GM12878 (cell line): ENCODE data around the gene RUNX3. TPM values are rescaled to one million over a fixed set of nuclear protein-coding genes. Genes with fewer than 3 reads are reported as not detected.

ENCODE experiments used
- ASH2L ChIP-seq: fragments of 300-600, 200-600 bp; sonication (generic); IDR thresholded peaks from 2 replicates; pipeline ENCODE4 v1.6.1; 2017; ENCODE audit warnings: low read depth, mild to moderate bottlenecking, borderline replicate concordance
- CBX3 ChIP-seq: fragments of 200-600 bp; sonication (generic); IDR thresholded peaks from 2 replicates; pipeline ENCODE4 v1.6.1; 2016; ENCODE audit warnings: low read depth, borderline replicate concordance
- CHD4 ChIP-seq: fragments of 200-600 bp; sonication (generic); IDR thresholded peaks from 2 replicates; pipeline ENCODE4 v1.6.1; 2016; ENCODE audit warnings: mild to moderate bottlenecking
- GATAD2B ChIP-seq: fragments of 450-650 bp; conservative IDR thresholded peaks from 2 replicates; pipeline ENCODE4 v1.6.1; 2017; ENCODE audit warnings: low read depth, mild to moderate bottlenecking, moderate library complexity
- HDAC6 ChIP-seq: fragments of 200-600 bp; sonication (generic); IDR thresholded peaks from one replicate; pipeline ENCODE4 v1.8.0; 2017; ENCODE audit warnings: antibody characterized with exemption; ENCODE audit not compliant: unreplicated experiment
- IKZF1 ChIP-seq: fragments of 450-650 bp; conservative IDR thresholded peaks from 2 replicates; pipeline ENCODE4 v1.6.1; 2017; ENCODE audit warnings: antibody characterized with exemption, mild to moderate bottlenecking
- MEF2B ChIP-seq: fragments of 450-650 bp; IDR thresholded peaks from 2 replicates; pipeline ENCODE4 v1.6.1; 2018; ENCODE audit warnings: mild to moderate bottlenecking, moderate library complexity; ENCODE audit not compliant: partially characterized antibody, poor library complexity, severe bottlenecking
- MTA3 ChIP-seq: IDR thresholded peaks from 2 replicates; pipeline ENCODE4 v1.6.1; 2012; ENCODE audit warnings: low read length, inconsistent platforms, borderline replicate concordance
- PML ChIP-seq: IDR thresholded peaks from 2 replicates; pipeline ENCODE4 v1.6.1; 2012; ENCODE audit warnings: low read length, inconsistent platforms
- POLR2AphosphoS2 ChIP-seq: IDR thresholded peaks from 2 replicates; pipeline ENCODE4 v1.6.1; 2011; ENCODE audit warnings: low read depth, mild to moderate bottlenecking, low read length, improper control_type of control experiment, moderate library complexity
- POLR2AphosphoS5 ChIP-seq: IDR thresholded peaks from 2 replicates; pipeline ENCODE4 v1.6.1; 2011; ENCODE audit warnings: mild to moderate bottlenecking, low read length, inconsistent platforms
- RCOR1 ChIP-seq: conservative IDR thresholded peaks from 2 replicates; pipeline ENCODE4 v1.6.1; 2012; ENCODE audit warnings: low read depth, low read length, improper control_type of control experiment
- SMAD1 ChIP-seq: fragments of 450-650 bp; IDR thresholded peaks from 2 replicates; pipeline ENCODE4 v1.6.1; 2018; ENCODE audit warnings: mild to moderate bottlenecking, low read depth; ENCODE audit not compliant: partially characterized antibody
- SMAD5 ChIP-seq: IDR thresholded peaks from 2 replicates; pipeline ENCODE4 v1.6.1; 2016; ENCODE audit warnings: antibody characterized with exemption, low read depth
- SMARCA5 ChIP-seq: fragments of 450-650 bp; IDR thresholded peaks from 2 replicates; pipeline ENCODE4 v1.6.1; 2017; ENCODE audit warnings: mild to moderate bottlenecking
- SREBF2 ChIP-seq: IDR thresholded peaks from 2 replicates; pipeline ENCODE4 v1.6.1; 2012; ENCODE audit warnings: mild to moderate bottlenecking, low read length
- WRNIP1 ChIP-seq: IDR thresholded peaks from 2 replicates; pipeline ENCODE4 v1.6.1; 2011; ENCODE audit warnings: low read depth, low read length, improper control_type of control experiment, borderline replicate concordance
- ZBTB33 ChIP-seq: fragments of 450-650 bp; IDR thresholded peaks from 2 replicates; pipeline ENCODE4 v1.6.1; 2017; ENCODE audit warnings: mild to moderate bottlenecking
- ZNF24 ChIP-seq: fragments of 450-650 bp; IDR thresholded peaks from 2 replicates; pipeline ENCODE4 v1.6.1; 2017; ENCODE audit warnings: antibody characterized with exemption, mild to moderate bottlenecking
- ZZZ3 ChIP-seq: IDR thresholded peaks from 2 replicates; pipeline ENCODE4 v1.6.1; 2011; ENCODE audit warnings: low read depth; ENCODE audit not compliant: control insufficient read depth, insufficient read length
- polyA plus RNA-seq, 11 experiments: library from polyadenylated mRNA; depleted of rRNA in 4 of 11; unstranded in 6 of 11; stranded (reverse) in 5 of 11; fragments of >200 nt; fragmentation: Nextera tagmentation in 4 of 11; fragmentation: Illumina TruSeq in 1 of 11; extraction: Ambion mirVana in 4 of 11; extraction: Trizol in 1 of 11; gene quantifications; 1 replicate in 1 of 11; 2 replicates in 10 of 11; pipeline versions ENCODE4 v1.2.1 to v1.2.3, GENCODE V29; 2011 to 2016; ENCODE audit warnings: inconsistent platforms in 2 of 11, missing spikeins in 2 of 11, low read depth in 1 of 11
- total RNA-seq, 4 experiments: library from RNA; depleted of rRNA in 3 of 4; stranded (reverse); fragments of >200 nt in 3 of 4; fragmentation: Illumina TruSeq in 1 of 4; extraction: Trizol in 1 of 4; gene quantifications; 2 replicates each; pipeline versions ENCODE4 v1.2.1 to v1.2.3, GENCODE V29; 2013 to 2021
- TF ChIP-seq, protein P1 (sequence below): fragments of 450-650 bp; formaldehyde crosslinking; IDR thresholded peaks from 2 replicates; pipeline ENCODE4 v1.4.0; 2022; ENCODE audit warnings: mild to moderate bottlenecking, moderate library complexity
- TF ChIP-seq, protein P2 (sequence below): fragments of 450-650 bp; formaldehyde crosslinking; IDR thresholded peaks from 2 replicates; pipeline ENCODE4 v1.4.0; 2020; ENCODE audit warnings: mild to moderate bottlenecking, moderate library complexity

RUNX3 gene
- total and polyA plus RNA-seq, 10 of the 15 experiments (the other 5 are each of a cell fraction or from before 2014, with no cell fraction given), result 19.0 to 151 (median 31.4) TPM

DNA sequence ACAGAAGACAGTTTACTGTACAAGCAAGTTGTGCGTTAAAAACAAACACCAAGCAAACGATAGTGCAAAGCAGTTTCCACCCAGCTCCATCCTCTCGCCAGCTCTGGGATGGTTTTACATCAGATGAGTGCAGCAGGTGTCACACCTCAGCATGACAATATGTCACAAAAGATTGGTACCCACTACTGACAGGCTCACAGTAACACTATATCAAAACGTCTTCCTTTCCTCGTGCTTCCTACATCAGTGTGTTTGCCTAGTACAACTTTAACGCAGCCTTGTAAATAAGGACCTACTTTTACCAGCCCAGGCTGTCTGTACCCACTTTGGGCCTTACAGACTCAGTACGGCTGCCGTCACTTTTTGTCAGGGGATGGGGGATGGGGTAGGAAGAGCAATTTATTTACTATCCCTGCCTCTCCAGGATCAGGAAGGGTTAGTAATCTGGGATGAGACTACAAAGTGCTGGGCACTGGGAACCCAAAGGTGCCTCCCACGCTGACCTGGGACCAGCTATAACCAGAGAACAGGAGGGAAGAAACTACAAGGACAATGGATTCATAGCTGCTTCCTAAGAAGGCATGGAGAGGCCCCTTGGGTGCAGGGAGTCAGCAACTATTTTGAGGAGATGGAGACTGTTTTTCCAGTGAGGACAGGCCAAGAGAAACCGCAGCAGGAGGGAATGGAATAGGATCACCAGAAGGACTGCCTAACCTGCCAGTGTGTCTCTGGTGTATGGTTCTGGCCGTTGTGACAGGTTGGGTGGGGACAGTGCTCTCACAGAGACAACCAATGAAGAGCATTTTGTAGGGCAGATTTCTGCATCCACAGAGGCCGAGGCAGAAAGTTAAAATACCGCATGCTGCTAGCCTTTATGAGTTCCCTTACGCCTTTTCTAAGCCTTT is 30.2 kb downstream of the RUNX3 start (continued):
- TF ChIP-seq, protein P1, sequence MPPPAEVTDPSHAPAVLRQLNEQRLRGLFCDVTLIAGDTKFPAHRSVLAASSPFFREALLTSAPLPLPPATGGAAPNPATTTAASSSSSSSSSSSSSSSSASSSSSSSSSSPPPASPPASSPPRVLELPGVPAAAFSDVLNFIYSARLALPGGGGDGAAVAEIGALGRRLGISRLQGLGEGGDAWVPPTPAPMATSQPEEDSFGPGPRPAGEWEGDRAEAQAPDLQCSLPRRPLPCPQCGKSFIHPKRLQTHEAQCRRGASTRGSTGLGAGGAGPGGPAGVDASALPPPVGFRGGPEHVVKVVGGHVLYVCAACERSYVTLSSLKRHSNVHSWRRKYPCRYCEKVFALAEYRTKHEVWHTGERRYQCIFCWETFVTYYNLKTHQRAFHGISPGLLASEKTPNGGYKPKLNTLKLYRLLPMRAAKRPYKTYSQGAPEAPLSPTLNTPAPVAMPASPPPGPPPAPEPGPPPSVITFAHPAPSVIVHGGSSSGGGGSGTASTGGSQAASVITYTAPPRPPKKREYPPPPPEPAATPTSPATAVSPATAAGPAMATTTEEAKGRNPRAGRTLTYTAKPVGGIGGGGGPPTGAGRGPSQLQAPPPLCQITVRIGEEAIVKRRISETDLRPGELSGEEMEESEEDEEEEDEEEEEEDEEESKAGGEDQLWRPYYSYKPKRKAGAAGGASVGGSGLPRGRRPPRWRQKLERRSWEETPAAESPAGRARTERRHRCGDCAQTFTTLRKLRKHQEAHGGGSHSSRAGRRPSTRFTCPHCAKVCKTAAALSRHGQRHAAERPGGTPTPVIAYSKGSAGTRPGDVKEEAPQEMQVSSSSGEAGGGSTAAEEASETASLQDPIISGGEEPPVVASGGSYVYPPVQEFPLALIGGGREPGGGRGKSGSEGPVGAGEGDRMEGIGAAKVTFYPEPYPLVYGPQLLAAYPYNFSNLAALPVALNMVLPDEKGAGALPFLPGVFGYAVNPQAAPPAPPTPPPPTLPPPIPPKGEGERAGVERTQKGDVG, result no peak; the same call in 1 of the 2 replicates
- TF ChIP-seq CBX3 (no peak), CHD4 (no peak), POLR2AphosphoS5 (peak; percentile 74), SMAD1 (peak; percentile 59), SMAD5 (peak; percentile 11; the same call in 1 of the 2 replicates), ZBTB33 (no peak), GATAD2B (no peak), SMARCA5 (no peak), RCOR1 (no peak), ZZZ3 (no peak), HDAC6 (no peak), PML (peak; percentile 74; the same call in 1 of the 2 replicates), MTA3 (peak; percentile 77), SREBF2 (no peak), MEF2B (no peak), POLR2AphosphoS2 (peak; percentile 94; the same call in 1 of the 2 replicates), WRNIP1 (no peak; the same call in 1 of the 2 replicates), IKZF1 (0 out of 2 replicates have a peak, but pooled peaks have one; percentile 31), ZNF24 (no peak), ASH2L (no peak)
- TF ChIP-seq, protein P2, sequence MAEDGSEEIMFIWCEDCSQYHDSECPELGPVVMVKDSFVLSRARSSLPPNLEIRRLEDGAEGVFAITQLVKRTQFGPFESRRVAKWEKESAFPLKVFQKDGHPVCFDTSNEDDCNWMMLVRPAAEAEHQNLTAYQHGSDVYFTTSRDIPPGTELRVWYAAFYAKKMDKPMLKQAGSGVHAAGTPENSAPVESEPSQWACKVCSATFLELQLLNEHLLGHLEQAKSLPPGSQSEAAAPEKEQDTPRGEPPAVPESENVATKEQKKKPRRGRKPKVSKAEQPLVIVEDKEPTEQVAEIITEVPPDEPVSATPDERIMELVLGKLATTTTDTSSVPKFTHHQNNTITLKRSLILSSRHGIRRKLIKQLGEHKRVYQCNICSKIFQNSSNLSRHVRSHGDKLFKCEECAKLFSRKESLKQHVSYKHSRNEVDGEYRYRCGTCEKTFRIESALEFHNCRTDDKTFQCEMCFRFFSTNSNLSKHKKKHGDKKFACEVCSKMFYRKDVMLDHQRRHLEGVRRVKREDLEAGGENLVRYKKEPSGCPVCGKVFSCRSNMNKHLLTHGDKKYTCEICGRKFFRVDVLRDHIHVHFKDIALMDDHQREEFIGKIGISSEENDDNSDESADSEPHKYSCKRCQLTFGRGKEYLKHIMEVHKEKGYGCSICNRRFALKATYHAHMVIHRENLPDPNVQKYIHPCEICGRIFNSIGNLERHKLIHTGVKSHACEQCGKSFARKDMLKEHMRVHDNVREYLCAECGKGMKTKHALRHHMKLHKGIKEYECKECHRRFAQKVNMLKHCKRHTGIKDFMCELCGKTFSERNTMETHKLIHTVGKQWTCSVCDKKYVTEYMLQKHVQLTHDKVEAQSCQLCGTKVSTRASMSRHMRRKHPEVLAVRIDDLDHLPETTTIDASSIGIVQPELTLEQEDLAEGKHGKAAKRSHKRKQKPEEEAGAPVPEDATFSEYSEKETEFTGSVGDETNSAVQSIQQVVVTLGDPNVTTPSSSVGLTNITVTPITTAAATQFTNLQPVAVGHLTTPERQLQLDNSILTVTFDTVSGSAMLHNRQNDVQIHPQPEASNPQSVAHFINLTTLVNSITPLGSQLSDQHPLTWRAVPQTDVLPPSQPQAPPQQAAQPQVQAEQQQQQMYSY, result no peak; the same call in 1 of the 2 replicates
